HepG2 (cell line): ENCODE measurements around the gene CDC34. TPM values are rescaled to one million over a fixed set of nuclear protein-coding genes. Genes with fewer than 3 reads are reported as not detected.

Source experiments
- BRCA1 ChIP-seq: sonication (generic); formaldehyde crosslinking; IDR thresholded peaks from 2 replicates; pipeline ENCODE4 v1.4.0; 2020; ENCODE audit warnings: missing genetic modification reagents
- ETV6 ChIP-seq: sonication (generic); formaldehyde crosslinking; conservative IDR thresholded peaks from 2 replicates; pipeline ENCODE4 v1.4.0; 2020; ENCODE audit warnings: missing genetic modification reagents
- HCFC1 ChIP-seq: fragments of 150-350 bp; IDR thresholded peaks from 2 replicates; pipeline ENCODE4 v1.6.1; 2014; ENCODE audit warnings: low read depth, low read length
- HOXA3 ChIP-seq: sonication (generic); formaldehyde crosslinking; IDR thresholded peaks from 2 replicates; pipeline ENCODE4 v1.5.0; 2020; ENCODE audit warnings: missing genetic modification reagents
- IRF2 ChIP-seq: IDR thresholded peaks from 2 replicates; pipeline ENCODE4 v1.6.1; 2018; ENCODE audit warnings: missing genetic modification reagents, missing compliant biosample characterization
- IRX3 ChIP-seq: sonication (generic); formaldehyde crosslinking; IDR thresholded peaks from 2 replicates; pipeline ENCODE4 v1.8.1; 2023; ENCODE audit warnings: mild to moderate bottlenecking, low read depth, missing genetic modification reagents, borderline replicate concordance
- JUN ChIP-seq: sonication (generic); formaldehyde crosslinking; IDR thresholded peaks from 2 replicates; pipeline ENCODE4 v1.4.0; 2020; ENCODE audit warnings: mild to moderate bottlenecking, missing genetic modification reagents
- NFIB ChIP-seq: sonication (generic); formaldehyde crosslinking; IDR thresholded peaks from 2 replicates; pipeline ENCODE4 v1.9.0; 2021; ENCODE audit warnings: missing genetic modification reagents, mild to moderate bottlenecking, borderline replicate concordance
- PAF1 ChIP-seq: IDR thresholded peaks from 2 replicates; pipeline ENCODE4 v1.6.1; 2016; ENCODE audit warnings: missing genetic modification reagents, missing compliant biosample characterization
- RFX3 ChIP-seq: IDR thresholded peaks from 2 replicates; pipeline ENCODE4 v1.6.1; 2016; ENCODE audit warnings: missing biosample characterization, missing genetic modification reagents
- RXRB ChIP-seq: IDR thresholded peaks from 2 replicates; pipeline ENCODE4 v1.6.1; 2016; ENCODE audit warnings: borderline replicate concordance, missing genetic modification reagents, missing compliant biosample characterization
- SOX5 ChIP-seq: IDR thresholded peaks from 2 replicates; pipeline ENCODE4 v1.6.1; 2016; ENCODE audit warnings: borderline replicate concordance
- SRSF4 ChIP-seq: fragments of 200-400 bp; formaldehyde crosslinking; IDR thresholded peaks from one replicate; pipeline ENCODE4 v1.6.1; 2018; ENCODE audit warnings: mild to moderate bottlenecking, low read depth, low read length, moderate library complexity; ENCODE audit not compliant: poor library complexity, severe bottlenecking
- TBP ChIP-seq: sonication (generic); formaldehyde crosslinking; IDR thresholded peaks from 2 replicates; pipeline ENCODE4 v1.5.0; 2020; ENCODE audit warnings: missing genetic modification reagents
- TOPORS ChIP-seq: sonication (generic); formaldehyde crosslinking; IDR thresholded peaks from 2 replicates; pipeline ENCODE4 v1.8.0; 2023; ENCODE audit warnings: mild to moderate bottlenecking, missing genetic modification reagents
- ZIK1 ChIP-seq: sonication (generic); formaldehyde crosslinking; IDR thresholded peaks from 2 replicates; pipeline ENCODE4 v1.5.0; 2020; ENCODE audit warnings: mild to moderate bottlenecking, low read depth, missing genetic modification reagents, borderline replicate concordance
- ZNF546 ChIP-seq: sonication (generic); formaldehyde crosslinking; conservative IDR thresholded peaks from 2 replicates; pipeline ENCODE4 v1.8.1; 2023; ENCODE audit warnings: mild to moderate bottlenecking, missing genetic modification reagents
- ZNF792 ChIP-seq: IDR thresholded peaks from 2 replicates; pipeline ENCODE4 v1.6.1; 2016
- ZNF841 ChIP-seq: sonication (generic); formaldehyde crosslinking; IDR thresholded peaks from 2 replicates; pipeline ENCODE4 v1.8.1; 2023; ENCODE audit warnings: missing genetic modification reagents, borderline replicate concordance
- polyA plus RNA-seq, 8 experiments: library from polyadenylated mRNA; depleted of rRNA in 3 of 8; stranded (reverse) in 7 of 8; unstranded in 1 of 8; fragments of >200 nt; fragmentation: Illumina TruSeq in 4 of 8; extraction: Trizol in 4 of 8; gene quantifications; 2 replicates each; pipeline versions ENCODE4 v1.2.1 to v1.2.3, GENCODE V29; 2011 to 2016; ENCODE audit warnings: low read depth in 4 of 8, missing spikeins in 1 of 8, mixed read lengths in 1 of 8; ENCODE audit not compliant: insufficient read depth in 1 of 8
- total RNA-seq, 5 experiments: library from RNA; depleted of rRNA; stranded (reverse); fragments of >200 nt; fragmentation: Illumina TruSeq; extraction: Trizol; gene quantifications; 2 replicates each; pipeline ENCODE4 v1.2.3, GENCODE V29; 2016; ENCODE audit warnings: low read depth in 1 of 5
- TF ChIP-seq, protein P1 (sequence below): IDR thresholded peaks from 2 replicates; pipeline ENCODE4 v1.6.1; 2012; ENCODE audit warnings: inconsistent platforms
- TF ChIP-seq, protein P2 (sequence below): sonication (generic); formaldehyde crosslinking; IDR thresholded peaks from 2 replicates; pipeline ENCODE4 v1.4.0; 2020; ENCODE audit warnings: missing genetic modification reagents
- TF ChIP-seq, protein P3 (sequence below): fragments of 450-650 bp; IDR thresholded peaks from 2 replicates; pipeline ENCODE4 v1.6.1; 2016
- TF ChIP-seq, protein P4 (sequence below): sonication (generic); formaldehyde crosslinking; IDR thresholded peaks from 2 replicates; pipeline ENCODE4 v1.4.0; 2020; ENCODE audit warnings: missing genetic modification reagents, borderline replicate concordance

CDC34 gene
- total and polyA plus RNA-seq, 2 of the 13 experiments (the other 11 are each of a cell fraction or from before 2014, with no cell fraction given) = 138 to 150 TPM

DNA sequence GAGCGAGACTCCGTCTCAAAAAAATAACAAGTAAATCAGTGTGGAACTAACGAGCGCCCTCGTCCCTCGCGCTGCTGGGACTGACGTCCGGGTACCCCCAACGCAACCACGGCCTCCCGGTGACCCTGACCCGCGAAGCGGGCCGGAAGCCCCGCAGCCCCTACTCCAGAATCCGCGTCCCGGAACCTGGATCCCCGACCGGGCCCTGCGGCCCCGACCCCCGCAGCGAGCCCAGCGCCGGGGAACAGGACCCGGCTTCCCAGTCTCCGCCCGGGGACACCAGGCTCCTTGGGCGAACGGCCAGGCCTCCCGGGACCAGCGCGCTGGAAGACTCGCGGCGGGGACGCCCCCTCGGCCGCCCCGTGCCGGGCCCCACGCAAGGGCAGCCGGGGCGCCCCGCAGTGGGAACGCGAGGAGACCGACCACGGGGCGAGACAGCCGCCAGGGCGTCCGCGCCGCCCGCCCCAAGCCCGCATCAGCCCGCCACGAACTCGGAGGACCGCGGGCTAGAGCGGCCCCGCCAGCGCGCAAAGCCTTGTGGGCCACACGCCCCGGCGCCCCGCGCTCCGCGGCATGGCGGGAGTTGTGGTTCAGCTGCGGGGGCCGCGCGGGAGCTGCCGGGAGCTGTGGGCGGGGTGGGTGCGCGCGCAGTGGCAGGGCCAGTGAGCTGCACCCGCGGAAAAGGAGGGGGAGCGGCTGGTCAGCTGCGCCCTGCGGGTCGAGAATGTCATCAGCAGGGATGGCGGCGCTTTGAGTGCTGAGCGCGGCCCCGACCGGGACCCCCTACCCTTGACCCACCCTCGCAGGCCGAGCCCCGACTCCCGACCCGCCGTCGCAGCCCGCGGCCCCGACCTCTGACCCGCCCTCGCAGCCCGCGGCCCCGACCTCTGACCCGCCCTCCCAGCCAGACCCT, 42.8 kb upstream of the CDC34 start (continued):
- peak; percentile 54; the same call in 1 of the 2 replicates for TF ChIP-seq TOPORS (CRISPR knock-in tag)
- peak; percentile 44 for TF ChIP-seq RXRB
- TF ChIP-seq RFX3 = no peak
- TF ChIP-seq ZNF841 (CRISPR knock-in tag) = no peak
- TF ChIP-seq, protein P1, sequence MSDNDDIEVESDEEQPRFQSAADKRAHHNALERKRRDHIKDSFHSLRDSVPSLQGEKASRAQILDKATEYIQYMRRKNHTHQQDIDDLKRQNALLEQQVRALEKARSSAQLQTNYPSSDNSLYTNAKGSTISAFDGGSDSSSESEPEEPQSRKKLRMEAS = peak; percentile 68
- TF ChIP-seq, protein P2, sequence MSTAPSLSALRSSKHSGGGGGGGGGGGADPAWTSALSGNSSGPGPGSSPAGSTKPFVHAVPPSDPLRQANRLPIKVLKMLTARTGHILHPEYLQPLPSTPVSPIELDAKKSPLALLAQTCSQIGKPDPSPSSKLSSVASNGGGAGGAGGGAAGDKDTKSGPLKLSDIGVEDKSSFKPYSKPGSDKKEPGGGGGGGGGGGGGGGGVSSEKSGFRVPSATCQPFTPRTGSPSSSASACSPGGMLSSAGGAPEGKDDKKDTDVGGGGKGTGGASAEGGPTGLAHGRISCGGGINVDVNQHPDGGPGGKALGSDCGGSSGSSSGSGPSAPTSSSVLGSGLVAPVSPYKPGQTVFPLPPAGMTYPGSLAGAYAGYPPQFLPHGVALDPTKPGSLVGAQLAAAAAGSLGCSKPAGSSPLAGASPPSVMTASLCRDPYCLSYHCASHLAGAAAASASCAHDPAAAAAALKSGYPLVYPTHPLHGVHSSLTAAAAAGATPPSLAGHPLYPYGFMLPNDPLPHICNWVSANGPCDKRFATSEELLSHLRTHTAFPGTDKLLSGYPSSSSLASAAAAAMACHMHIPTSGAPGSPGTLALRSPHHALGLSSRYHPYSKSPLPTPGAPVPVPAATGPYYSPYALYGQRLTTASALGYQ (CRISPR knock-in tag) = peak; percentile 87; the same call in 1 of the 2 replicates
- TF ChIP-seq IRX3 (CRISPR knock-in tag) = 0 out of 2 replicates have a peak, but pooled peaks have one; percentile 18
- peak; percentile 92; the same call in 1 of the 2 replicates for TF ChIP-seq IRF2 (CRISPR knock-in tag)
- peak; percentile 29; the same call in 1 of the 2 replicates for TF ChIP-seq SOX5 (CRISPR knock-in tag)
- peak; percentile 36 for TF ChIP-seq JUN (CRISPR knock-in tag)
- peak; percentile 95 for TF ChIP-seq HCFC1
- TF ChIP-seq, protein P3, sequence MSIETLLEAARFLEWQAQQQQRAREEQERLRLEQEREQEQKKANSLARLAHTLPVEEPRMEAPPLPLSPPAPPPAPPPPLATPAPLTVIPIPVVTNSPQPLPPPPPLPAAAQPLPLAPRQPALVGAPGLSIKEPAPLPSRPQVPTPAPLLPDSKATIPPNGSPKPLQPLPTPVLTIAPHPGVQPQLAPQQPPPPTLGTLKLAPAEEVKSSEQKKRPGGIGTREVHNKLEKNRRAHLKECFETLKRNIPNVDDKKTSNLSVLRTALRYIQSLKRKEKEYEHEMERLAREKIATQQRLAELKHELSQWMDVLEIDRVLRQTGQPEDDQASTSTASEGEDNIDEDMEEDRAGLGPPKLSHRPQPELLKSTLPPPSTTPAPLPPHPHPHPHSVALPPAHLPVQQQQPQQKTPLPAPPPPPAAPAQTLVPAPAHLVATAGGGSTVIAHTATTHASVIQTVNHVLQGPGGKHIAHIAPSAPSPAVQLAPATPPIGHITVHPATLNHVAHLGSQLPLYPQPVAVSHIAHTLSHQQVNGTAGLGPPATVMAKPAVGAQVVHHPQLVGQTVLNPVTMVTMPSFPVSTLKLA = no peak
- 0 out of 2 replicates have a peak, but pooled peaks have one; percentile 30 for TF ChIP-seq ZIK1 (CRISPR knock-in tag)
- TF ChIP-seq SRSF4 = no peak
- peak; percentile 50; the same call in 1 of the 2 replicates for TF ChIP-seq ZNF546
- TF ChIP-seq, protein P4, sequence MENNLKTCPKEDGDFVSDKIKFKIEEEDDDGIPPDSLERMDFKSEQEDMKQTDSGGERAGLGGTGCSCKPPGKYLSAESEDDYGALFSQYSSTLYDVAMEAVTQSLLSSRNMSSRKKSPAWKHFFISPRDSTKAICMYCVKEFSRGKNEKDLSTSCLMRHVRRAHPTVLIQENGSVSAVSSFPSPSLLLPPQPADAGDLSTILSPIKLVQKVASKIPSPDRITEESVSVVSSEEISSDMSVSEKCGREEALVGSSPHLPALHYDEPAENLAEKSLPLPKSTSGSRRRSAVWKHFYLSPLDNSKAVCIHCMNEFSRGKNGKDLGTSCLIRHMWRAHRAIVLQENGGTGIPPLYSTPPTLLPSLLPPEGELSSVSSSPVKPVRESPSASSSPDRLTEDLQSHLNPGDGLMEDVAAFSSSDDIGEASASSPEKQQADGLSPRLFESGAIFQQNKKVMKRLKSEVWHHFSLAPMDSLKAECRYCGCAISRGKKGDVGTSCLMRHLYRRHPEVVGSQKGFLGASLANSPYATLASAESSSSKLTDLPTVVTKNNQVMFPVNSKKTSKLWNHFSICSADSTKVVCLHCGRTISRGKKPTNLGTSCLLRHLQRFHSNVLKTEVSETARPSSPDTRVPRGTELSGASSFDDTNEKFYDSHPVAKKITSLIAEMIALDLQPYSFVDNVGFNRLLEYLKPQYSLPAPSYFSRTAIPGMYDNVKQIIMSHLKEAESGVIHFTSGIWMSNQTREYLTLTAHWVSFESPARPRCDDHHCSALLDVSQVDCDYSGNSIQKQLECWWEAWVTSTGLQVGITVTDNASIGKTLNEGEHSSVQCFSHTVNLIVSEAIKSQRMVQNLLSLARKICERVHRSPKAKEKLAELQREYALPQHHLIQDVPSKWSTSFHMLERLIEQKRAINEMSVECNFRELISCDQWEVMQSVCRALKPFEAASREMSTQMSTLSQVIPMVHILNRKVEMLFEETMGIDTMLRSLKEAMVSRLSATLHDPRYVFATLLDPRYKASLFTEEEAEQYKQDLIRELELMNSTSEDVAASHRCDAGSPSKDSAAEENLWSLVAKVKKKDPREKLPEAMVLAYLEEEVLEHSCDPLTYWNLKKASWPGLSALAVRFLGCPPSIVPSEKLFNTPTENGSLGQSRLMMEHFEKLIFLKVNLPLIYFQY (CRISPR knock-in tag) = peak; percentile 54
- peak; percentile 73; the same call in 1 of the 2 replicates for TF ChIP-seq BRCA1 (CRISPR knock-in tag)
- TF ChIP-seq ETV6 = no peak
- TF ChIP-seq NFIB = no peak
- peak; percentile 98 for TF ChIP-seq TBP (CRISPR knock-in tag)
- TF ChIP-seq PAF1 (CRISPR knock-in tag) = no peak
- peak; percentile 46; the same call in 1 of the 2 replicates for TF ChIP-seq ZNF792
- peak; percentile 97 for TF ChIP-seq HOXA3
